ENCODE data around the gene ARHGAP24.

DNA sequence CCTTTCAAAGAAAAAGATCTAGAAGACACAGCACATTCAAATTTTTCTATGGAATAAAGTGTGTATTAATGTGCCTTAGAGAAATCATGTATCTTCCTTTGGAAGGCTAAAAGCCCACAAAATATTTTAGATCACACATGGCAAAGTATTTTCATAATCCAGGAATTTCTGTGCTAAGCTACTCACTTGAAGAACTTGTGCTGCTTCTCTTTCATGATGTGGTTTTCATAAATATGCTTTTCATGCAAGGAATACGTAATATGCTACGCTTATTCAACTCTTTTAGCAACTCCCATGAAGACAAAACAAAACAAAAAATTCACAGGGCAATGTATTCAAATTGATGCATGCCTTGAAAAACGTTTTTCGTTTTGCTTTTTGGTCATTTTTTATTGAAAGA, 125.6 kb downstream of the ARHGAP24 start:
- no peak for TF ChIP-seq JUND (IDR thresholded peaks at IDR 0.05)
- no peak for TF ChIP-seq FOSL1 (IDR thresholded peaks at IDR 0.05; ENCODE audit: low read depth)
- no peak for TF ChIP-seq RAD21 (IDR thresholded peaks at IDR 0.05; ENCODE audit: low read depth)
- TF ChIP-seq, protein P1, sequence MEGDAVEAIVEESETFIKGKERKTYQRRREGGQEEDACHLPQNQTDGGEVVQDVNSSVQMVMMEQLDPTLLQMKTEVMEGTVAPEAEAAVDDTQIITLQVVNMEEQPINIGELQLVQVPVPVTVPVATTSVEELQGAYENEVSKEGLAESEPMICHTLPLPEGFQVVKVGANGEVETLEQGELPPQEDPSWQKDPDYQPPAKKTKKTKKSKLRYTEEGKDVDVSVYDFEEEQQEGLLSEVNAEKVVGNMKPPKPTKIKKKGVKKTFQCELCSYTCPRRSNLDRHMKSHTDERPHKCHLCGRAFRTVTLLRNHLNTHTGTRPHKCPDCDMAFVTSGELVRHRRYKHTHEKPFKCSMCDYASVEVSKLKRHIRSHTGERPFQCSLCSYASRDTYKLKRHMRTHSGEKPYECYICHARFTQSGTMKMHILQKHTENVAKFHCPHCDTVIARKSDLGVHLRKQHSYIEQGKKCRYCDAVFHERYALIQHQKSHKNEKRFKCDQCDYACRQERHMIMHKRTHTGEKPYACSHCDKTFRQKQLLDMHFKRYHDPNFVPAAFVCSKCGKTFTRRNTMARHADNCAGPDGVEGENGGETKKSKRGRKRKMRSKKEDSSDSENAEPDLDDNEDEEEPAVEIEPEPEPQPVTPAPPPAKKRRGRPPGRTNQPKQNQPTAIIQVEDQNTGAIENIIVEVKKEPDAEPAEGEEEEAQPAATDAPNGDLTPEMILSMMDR (IDR thresholded peaks at IDR 0.05 in 2 of 3, conservative IDR thresholded peaks at IDR 0.05 in 1 of 3; ENCODE audit: borderline replicate concordance in 1 of 3, insufficient read depth in 1 of 3, low read depth in 2 of 3, low read length in 2 of 3) = no peak
- TF ChIP-seq EZH2 (IDR thresholded peaks at IDR 0.05) = no peak
- TF ChIP-seq POLR2A (IDR thresholded peaks at IDR 0.05; ENCODE audit: borderline replicate concordance, extremely low read depth, insufficient read depth, insufficient read length) = no peak
- no peak for TF ChIP-seq EGR1 (IDR thresholded peaks at IDR 0.05; ENCODE audit: low read depth)
